Measurements from ENCODE around the gene SLC1A4.

- TF ChIP-seq POLR2A (IDR thresholded peaks at IDR 0.05) (peak; percentile 74), CTCF (IDR thresholded peaks at IDR 0.05) (peak; percentile 31 to 46 (median 41))
Observed at GRCh38 chr2:64988420-64989125, 626 bp upstream of the SLC1A4 start.
